HL-60 (cell line): ENCODE measurements around the gene DHRS7B.

ENCODE experiments used
- GABPA ChIP-seq: IDR thresholded peaks from 2 replicates; pipeline ENCODE4 v1.6.1; 2012; ENCODE audit warnings: low read depth
- POLR2AphosphoS5 ChIP-seq: IDR thresholded peaks from 2 replicates; pipeline ENCODE4 v1.6.1; 2012; ENCODE audit warnings: low read depth
- TF ChIP-seq, protein P1 (sequence below): IDR thresholded peaks from one replicate; pipeline ENCODE4 v1.5.1; 2011; ENCODE audit warnings: low read length, control low read depth, inconsistent platforms; ENCODE audit not compliant: insufficient read depth

DNA sequence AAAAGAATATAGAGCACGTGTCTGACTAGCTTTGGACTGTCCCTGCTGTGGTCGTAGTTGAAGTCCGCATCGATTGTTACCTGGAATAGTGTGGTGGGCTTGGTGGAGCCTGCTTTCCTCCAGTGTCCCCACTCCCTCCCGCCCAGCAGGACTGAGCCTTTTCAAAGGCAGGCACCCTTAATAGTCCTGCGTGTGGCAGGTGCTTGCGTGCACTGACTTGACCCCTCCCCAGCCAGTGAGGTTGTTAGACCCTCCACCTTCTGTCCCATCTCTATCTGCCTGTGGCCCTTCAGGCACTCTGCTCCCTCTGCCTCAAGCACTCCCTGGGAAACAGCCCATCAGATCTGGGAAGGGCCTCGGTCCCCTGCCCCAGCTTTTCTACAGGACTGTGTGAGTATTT is 50.6 kb downstream of the DHRS7B start:
- no peak for TF ChIP-seq POLR2AphosphoS5
- TF ChIP-seq, protein P1, sequence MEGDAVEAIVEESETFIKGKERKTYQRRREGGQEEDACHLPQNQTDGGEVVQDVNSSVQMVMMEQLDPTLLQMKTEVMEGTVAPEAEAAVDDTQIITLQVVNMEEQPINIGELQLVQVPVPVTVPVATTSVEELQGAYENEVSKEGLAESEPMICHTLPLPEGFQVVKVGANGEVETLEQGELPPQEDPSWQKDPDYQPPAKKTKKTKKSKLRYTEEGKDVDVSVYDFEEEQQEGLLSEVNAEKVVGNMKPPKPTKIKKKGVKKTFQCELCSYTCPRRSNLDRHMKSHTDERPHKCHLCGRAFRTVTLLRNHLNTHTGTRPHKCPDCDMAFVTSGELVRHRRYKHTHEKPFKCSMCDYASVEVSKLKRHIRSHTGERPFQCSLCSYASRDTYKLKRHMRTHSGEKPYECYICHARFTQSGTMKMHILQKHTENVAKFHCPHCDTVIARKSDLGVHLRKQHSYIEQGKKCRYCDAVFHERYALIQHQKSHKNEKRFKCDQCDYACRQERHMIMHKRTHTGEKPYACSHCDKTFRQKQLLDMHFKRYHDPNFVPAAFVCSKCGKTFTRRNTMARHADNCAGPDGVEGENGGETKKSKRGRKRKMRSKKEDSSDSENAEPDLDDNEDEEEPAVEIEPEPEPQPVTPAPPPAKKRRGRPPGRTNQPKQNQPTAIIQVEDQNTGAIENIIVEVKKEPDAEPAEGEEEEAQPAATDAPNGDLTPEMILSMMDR, result no peak
- TF ChIP-seq GABPA, result no peak
